HG02763 (cell line): ENCODE data around the gene TNF.

Source experiments
- ATAC-seq: cut with Tn5 transposase; IDR thresholded peaks from one replicate; pipeline ENCODE4 v1.9.1; 2021; ENCODE audit warnings: mild to moderate bottlenecking, moderate library complexity; ENCODE audit not compliant: unreplicated experiment

TNF gene

GRCh38 chr6:31572041-31572911, 3.1 kb upstream of the TNF start, which contains the start of gene LTA:
Gene LTA (plus strand): TSS chr6:31572289. CDS start chr6:31572743, 454 bp downstream.
- peak; percentile 41 for ATAC-seq

- no peak for ATAC-seq
Measured at GRCh38 chr6:31573239-31574105, 1.9 kb upstream of the TNF start.

DNA sequence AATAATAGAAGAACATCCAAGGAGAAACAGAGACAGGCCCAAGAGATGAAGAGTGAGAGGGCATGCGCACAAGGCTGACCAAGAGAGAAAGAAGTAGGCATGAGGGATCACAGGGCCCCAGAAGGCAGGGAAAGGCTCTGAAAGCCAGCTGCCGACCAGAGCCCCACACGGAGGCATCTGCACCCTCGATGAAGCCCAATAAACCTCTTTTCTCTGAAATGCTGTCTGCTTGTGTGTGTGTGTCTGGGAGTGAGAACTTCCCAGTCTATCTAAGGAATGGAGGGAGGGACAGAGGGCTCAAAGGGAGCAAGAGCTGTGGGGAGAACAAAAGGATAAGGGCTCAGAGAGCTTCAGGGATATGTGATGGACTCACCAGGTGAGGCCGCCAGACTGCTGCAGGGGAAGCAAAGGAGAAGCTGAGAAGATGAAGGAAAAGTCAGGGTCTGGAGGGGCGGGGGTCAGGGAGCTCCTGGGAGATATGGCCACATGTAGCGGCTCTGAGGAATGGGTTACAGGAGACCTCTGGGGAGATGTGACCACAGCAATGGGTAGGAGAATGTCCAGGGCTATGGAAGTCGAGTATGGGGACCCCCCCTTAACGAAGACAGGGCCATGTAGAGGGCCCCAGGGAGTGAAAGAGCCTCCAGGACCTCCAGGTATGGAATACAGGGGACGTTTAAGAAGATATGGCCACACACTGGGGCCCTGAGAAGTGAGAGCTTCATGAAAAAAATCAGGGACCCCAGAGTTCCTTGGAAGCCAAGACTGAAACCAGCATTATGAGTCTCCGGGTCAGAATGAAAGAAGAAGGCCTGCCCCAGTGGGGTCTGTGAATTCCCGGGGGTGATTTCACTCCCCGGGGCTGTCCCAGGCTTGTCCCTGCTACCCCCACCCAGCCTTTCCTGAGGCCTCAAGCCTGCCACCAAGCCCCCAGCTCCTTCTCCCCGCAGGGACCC, 981 bp upstream of the TNF start:
- ATAC-seq: no peak

DNA sequence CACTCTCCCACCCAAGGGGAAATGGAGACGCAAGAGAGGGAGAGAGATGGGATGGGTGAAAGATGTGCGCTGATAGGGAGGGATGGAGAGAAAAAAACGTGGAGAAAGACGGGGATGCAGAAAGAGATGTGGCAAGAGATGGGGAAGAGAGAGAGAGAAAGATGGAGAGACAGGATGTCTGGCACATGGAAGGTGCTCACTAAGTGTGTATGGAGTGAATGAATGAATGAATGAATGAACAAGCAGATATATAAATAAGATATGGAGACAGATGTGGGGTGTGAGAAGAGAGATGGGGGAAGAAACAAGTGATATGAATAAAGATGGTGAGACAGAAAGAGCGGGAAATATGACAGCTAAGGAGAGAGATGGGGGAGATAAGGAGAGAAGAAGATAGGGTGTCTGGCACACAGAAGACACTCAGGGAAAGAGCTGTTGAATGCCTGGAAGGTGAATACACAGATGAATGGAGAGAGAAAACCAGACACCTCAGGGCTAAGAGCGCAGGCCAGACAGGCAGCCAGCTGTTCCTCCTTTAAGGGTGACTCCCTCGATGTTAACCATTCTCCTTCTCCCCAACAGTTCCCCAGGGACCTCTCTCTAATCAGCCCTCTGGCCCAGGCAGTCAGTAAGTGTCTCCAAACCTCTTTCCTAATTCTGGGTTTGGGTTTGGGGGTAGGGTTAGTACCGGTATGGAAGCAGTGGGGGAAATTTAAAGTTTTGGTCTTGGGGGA, 754 bp downstream of the TNF start:
- no peak for ATAC-seq

GRCh38 chr6:31576897-31577578, 1.7 kb downstream of the TNF start:
- ATAC-seq: no peak

DNA sequence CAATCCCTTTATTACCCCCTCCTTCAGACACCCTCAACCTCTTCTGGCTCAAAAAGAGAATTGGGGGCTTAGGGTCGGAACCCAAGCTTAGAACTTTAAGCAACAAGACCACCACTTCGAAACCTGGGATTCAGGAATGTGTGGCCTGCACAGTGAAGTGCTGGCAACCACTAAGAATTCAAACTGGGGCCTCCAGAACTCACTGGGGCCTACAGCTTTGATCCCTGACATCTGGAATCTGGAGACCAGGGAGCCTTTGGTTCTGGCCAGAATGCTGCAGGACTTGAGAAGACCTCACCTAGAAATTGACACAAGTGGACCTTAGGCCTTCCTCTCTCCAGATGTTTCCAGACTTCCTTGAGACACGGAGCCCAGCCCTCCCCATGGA, 2.2 kb downstream of the TNF start:
- ATAC-seq: no peak

GRCh38 chr6:31578184-31579118, 3.1 kb downstream of the TNF start:
- ATAC-seq: no peak

GRCh38 chr6:31579119-31579505, 3.7 kb downstream of the TNF start:
- ATAC-seq: no peak

DNA sequence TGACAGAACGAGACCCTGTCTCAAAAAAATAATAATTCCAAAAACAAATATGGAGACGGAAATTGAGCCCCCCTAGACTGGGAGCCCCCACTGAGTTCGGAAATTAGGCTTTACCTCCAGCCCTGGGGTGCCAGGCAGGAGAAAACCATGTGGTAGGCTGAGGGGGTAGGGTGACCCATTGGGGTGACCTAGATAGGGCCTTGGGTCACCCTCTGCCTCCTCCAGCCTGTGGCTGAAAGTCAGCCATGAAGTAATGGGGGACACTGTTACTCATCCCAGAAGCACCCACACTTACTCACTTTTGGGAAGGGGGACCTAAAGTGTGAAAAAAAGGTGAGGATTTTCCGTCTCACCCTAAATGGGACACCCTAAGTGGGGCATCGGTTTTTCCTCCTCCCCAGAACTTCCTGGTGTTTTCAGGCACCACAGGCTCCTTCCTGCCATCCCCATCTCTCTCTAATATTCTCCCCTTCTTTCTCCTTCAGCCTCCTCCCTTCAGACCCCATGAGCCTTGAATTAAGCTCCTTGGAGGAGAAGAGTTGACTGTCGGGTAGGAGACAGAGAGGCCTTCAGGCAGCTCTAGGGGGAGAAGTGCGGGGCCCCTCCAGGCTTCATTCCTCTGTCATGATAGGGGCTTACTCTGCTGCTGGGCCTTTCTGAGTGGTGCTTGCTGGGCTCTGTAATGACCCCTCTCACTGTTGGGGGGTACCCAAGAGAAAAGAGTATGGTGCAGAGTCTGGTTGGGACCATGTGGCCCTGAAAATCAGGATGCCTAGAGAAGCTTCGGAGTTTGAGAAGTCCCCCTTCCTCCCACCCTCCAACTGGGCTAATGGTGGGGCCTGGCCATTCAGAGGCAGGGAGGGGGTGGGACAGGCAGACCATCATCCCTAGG, 4.4 kb downstream of the TNF start:
- no peak for ATAC-seq

DNA sequence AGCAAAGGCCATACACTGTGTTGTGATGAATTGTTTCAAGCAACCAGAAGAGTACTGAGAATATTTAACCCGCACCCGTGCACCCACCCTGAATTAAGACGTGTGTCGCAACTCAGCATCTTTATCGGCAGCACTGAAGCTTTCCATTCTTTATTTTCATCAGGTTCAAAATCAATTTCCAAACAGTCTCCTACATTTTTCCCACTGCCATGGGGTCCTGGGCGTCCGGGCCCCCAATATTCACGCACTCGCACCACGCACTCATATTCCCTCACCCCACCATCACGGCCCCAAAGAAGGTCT, 5.0 kb downstream of the TNF start:
- ATAC-seq: no peak

GRCh38 chr6:31580807-31581433, 5.6 kb downstream of the TNF start:
- ATAC-seq: peak; percentile 58

DNA sequence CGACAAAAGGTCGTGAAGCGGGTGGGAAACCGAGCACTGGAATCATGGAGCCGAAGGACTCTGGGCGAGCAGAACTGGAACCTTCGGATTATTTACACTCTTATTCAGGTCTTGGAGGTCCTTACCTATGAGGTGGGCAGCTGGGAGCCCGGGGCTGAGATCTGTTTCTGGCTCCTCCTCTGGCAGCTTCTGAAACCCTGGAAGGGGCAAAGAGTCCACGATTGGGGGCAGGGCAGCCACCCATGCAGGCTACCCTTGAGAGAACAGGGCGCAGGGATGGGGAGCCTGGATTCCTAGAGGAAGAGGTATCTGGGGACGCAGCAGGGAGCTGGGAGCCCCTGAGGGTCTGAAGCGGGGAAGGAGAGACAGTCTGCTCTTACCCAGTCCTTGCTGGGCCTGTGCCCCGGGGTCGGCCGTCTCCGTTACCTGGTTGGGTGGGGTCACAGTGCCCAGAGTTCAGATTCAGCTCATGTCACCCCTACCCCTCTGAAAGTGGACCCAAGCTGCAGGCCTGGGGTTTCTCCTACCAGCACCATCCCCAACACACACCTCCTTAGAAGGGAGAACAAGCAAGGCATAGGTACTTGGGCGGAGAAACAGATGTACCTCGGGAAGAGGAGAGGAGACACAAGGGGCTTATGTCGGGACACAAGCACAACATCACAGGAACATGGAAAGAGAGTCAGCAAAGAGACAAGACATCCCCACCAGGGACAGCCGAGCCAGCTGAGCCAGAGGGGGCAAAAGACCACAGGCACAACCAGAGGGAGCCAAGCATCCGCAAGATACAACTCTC, 6.3 kb downstream of the TNF start:
- ATAC-seq: no peak

GRCh38 chr6:31582230-31582643, 6.9 kb downstream of the TNF start, which contains the start of gene LTB:
Gene LTB (minus strand): TSS chr6:31582424. CDS start chr6:31582417, 7 bp downstream.
- ATAC-seq: no peak

DNA sequence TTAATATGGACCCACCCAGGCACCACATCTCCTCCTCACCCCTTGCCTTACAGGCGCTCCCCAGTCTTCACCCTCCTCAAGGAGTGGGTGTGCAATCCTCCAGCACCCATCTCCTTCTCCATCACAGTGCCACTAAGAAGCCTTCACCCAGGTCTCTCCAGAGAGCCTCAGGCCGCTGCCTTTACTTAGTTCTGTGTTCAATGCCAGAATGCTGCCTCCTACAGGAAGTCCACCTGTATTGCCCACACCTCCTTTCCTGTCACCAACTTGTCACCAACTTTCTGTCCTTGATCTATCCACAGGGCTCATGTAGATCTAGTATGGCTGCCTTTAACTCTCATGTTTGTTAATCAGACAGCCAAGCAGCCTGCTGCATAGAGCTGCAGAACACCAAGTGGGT, 10.1 kb downstream of the TNF start:
- no peak for ATAC-seq

DNA sequence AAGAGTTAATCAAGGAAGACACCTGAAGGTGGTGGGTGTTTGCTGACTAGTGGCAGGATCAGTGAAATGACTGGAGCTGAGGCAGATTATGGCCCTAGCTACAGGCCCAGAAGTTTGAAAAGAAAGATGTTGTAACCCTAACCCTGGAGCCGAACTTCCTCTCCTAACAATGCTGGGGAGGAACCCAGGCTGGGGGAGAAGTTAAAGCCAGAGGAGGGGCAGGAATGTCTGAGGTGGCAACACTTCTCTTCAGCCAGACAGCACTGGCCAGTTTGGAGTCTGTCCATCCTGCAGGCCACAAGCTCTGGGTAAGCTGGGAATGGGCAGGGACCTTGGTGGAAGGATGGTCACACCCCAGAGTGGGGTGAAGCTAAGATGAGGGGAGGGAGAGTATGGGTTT, 10.6 kb downstream of the TNF start, which contains the start of gene LST1:
TSS of gene LST1 (plus strand) at position 270 of the 400 bp plus-strand sequence. CDS start 1,023 bp downstream, outside the sequence.
- no peak for ATAC-seq
